HG03342 (cell line): ENCODE data around the gene BTNL9.
"Not testable (repeated sequence)": the region's sequence is repeated elsewhere in the genome, so short reads cannot be mapped to it uniquely, and the experiment has no call there.

ENCODE experiments used
- ATAC-seq: cut with Tn5 transposase; IDR thresholded peaks from one replicate; pipeline ENCODE4 v1.9.1; 2021; ENCODE audit warnings: mild to moderate bottlenecking, moderate library complexity; ENCODE audit not compliant: unreplicated experiment

The BTNL9 gene

DNA sequence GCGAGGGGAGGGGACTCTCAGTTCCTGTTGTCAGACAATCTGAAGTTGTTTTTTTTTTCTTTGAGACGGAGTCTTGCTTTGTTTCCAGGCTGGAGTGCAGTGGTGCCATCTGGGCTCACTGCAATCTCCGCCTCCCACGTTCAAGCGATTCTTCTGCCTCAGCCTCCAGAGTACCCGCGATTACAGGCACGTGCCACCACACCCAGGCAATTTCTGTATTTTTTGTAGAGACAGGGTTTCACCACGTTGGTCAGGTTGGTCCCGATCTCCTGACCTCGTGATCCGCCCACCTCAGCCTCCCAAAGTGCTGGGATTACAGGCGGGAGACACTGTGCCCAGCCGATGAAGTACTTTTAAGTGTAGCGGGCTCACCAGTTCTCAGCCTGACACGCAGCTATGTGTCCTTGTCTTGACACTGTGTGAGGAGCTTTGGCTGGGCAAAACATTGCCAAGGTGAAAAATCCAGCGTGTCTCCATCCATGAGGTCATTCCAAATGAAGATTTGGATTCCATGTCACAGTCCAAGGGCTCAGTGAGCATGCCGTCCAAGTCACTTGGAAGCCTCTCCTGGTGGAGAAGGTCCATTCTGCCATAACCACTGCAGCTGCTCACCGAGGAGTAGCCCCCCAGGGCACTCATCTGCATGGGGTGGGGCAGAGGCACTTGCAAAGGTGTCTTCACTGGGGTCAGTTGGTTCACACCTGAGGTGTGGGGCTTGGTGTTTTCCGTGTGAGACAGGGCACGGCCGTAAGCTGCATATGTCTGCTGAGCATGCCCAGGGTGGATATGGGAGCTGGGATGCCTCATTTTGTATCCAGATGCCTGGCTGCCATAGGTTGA, 58.9 kb downstream of the BTNL9 start:
- ATAC-seq = no peak

- no peak for ATAC-seq
These were observed 59.6 kb downstream of the BTNL9 start for GRCh38 chr5:181099602-181100086.

DNA sequence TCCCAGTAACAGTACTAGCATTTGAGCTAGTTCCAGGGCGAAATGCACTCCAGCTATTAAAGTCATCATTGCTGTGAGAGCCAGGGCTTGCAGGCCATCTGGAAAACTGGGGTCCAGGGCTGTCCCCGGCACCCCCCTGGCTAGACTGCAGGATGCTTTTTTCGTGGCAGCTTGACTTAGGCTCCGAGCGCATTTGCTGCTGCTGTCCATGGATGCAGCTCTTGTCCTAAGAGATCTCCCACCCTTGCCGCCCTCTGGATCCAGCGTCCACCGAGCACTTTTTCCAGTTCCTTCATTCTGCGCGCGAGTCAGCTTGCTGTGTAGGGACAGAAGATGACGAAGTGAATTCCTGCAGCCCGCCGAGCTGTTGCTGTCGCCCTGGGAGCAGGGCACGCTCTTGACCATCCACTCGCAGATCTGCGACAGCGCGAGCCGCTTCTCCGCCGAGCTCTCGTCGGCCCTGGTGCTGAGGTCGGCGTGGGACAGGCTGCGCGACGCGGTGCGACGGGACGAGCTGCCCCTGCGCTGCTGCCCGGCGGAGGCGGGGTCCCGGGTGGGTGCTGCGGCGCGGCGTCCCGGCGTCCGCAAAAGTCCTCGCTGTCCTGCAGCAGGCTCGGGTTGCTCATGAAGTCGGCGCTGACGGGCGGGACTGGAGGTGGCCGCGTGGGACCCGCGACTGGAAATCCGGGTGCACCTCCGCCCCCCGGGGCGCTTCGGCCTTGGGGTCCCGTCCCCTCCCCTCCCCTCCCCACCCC, 60.2 kb downstream of the BTNL9 start:
- no peak for ATAC-seq

- not testable (repeated sequence) for ATAC-seq
These were observed 61.1 kb downstream of the BTNL9 start for GRCh38 chr5:181101030-181101641.

- ATAC-seq = not testable (repeated sequence)
These were observed 62.0 kb downstream of the BTNL9 start for GRCh38 chr5:181101930-181102674.

- ATAC-seq = not testable (repeated sequence)
These were observed 64.1 kb downstream of the BTNL9 start for GRCh38 chr5:181104259-181104568.

DNA sequence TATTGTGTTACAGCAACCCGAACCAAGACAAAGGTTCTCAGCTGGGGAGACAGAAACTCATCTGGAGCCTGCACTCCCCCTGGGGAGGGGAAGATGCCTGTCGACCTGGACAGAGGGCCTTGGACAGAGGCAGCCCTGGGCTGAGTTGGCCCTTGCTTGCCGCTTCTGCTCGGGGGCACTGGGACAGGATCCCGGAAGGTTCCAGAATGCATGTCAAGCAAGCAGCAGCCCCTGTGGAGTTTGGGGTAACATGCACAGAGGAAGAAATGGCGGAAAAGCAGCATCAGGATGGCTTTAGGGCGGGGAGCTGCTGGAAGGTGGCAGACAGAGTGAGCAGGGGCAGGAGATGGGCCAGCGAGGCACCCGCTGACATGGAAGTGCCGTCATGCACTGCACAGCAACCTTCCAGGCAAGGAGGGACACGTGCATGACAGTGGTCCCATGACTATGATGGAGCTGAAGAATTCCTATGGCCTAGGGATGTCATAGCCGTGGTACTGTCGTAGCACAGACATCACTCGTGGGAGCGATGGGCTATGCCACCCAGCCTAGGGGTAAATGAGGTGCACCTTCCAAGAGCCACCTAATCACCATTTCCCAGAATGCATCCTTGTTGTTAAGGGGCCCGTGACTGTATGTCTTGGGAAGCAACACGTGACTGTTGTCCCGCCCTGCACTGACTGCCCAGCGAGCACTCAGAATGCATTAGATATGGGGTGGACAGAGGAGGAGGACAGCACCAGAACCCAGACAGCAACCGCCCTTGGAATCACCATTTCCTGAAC, 64.7 kb downstream of the BTNL9 start:
- not testable (repeated sequence) for ATAC-seq

- ATAC-seq = no peak
These were observed 65.4 kb downstream of the BTNL9 start for GRCh38 chr5:181105391-181106025.

- no peak for ATAC-seq
These were observed 67.6 kb downstream of the BTNL9 start for GRCh38 chr5:181107699-181108098.

- ATAC-seq = no peak
These were observed 68.6 kb downstream of the BTNL9 start for GRCh38 chr5:181108578-181109165.

DNA sequence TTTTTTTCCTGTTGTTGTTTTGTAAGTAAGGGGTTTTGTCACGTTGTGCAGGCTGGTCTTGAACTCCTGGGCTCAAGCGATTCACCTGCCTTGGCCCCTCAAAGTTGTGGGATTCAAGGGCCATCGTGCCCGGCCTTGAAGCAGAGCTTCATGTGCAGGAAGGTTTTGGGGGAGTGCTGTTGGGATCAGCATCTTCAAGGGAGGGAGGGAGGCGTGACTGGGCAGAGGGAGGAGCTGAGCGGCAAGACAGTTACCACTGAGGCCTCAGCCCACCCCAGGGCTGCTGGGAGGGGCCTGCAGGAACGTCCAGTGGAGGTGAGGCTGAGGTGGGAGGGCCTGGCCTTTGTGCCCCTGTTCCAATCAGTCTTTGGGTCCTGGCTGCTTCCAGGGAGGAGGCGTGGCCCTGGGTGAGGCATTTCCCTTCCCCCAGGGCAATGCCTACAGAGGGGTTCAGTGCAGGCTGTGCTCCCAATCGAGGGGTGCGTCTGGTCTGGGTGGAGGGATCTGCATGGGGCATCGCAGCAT, 69.5 kb downstream of the BTNL9 start:
- ATAC-seq = no peak

- ATAC-seq = no peak
These were observed 70.9 kb downstream of the BTNL9 start for GRCh38 chr5:181111010-181111409.
